GM12878 (cell line): ENCODE measurements around the gene ARHGAP19. TPM values are rescaled to one million over a fixed set of nuclear protein-coding genes. Genes with fewer than 3 reads are reported as not detected.

Experiments used
- ATAC-seq: fragments of 200-7000 bp; cut with Tn5 transposase; 3 replicates; pipeline ENCODE4 v1.9.1; 2020; ENCODE audit warnings: mild to moderate bottlenecking, moderate library complexity
- BruUV-seq: library from RNA; stranded (reverse); fragments of 400-500 nt; replicated peaks from 2 replicates; lab custom pipeline; 2021; lab: Mats Ljungman, UMichigan
- CTCF ChIA-PET: fragments of 300-600 bp; sonication (Branson Sonifier 250); formaldehyde crosslinking; extraction: SDS; loops from one replicate; lab custom pipeline; 2021; ENCODE audit warnings: inconsistent platforms; lab: Yijun Ruan, JAX
- POLR2A ChIA-PET: fragments of 350-600 bp; formaldehyde crosslinking; extraction: SDS; loops from one replicate; lab custom pipeline; 2021; ENCODE audit warnings: inconsistent platforms; lab: Charles Lee
- RAD21 ChIA-PET: fragments of 300-600 bp; sonication (Branson Sonifier 250); formaldehyde crosslinking; loops from one replicate; lab custom pipeline; 2023; ENCODE audit warnings: antibody characterized with exemption; ENCODE audit not compliant: unreplicated experiment; lab: Charles Lee
- SMC1A ChIA-PET: fragments of 300-600 bp; sonication (Branson Sonifier 250); formaldehyde crosslinking; loops from one replicate; lab custom pipeline; 2023; ENCODE audit not compliant: unreplicated experiment, uncharacterized antibody; lab: Charles Lee
- DNase-seq: peaks from one replicate; pipeline ENCODE4 v3.0.0-alpha.2; 2011; ENCODE audit warnings: low read depth, low spot score
- FAIRE-seq: peaks from 3 replicates; lab custom pipeline; 2011; peaks lifted over from hg19 to GRCh38; lab: Jason Lieb, UNC
- H2AFZ ChIP-seq: 2 replicates; pipeline ENCODE4 v1.6.0; 2011; ENCODE audit warnings: low read depth, low read length, control low read depth; ENCODE audit not compliant: control insufficient read depth
- H3K27ac ChIP-seq: 2 replicates; pipeline ENCODE4 v1.5.1; 2011; ENCODE audit warnings: control low read depth; ENCODE audit not compliant: control insufficient read depth, insufficient read depth
- H3K27me3 ChIP-seq, 2 experiments: replicated peaks in 1 of 2; 2 replicates each; pipeline versions ENCODE4 v1.6.0 to v1.6.1; 2011; ENCODE audit warnings: low read length in 1 of 2; ENCODE audit not compliant: control insufficient read depth in 2 of 2, insufficient read depth in 2 of 2
- H3K36me3 ChIP-seq, 2 experiments: 2 replicates each; pipeline ENCODE4 v1.5.1; 2011; ENCODE audit warnings: low read length in 1 of 2; ENCODE audit not compliant: control insufficient read depth in 2 of 2, insufficient read depth in 2 of 2
- H3K4me1 ChIP-seq: 2 replicates; pipeline ENCODE4 v1.6.1; 2011; ENCODE audit warnings: mild to moderate bottlenecking, low read length, moderate library complexity, mixed read lengths; ENCODE audit not compliant: control insufficient read depth, insufficient read depth
- H3K4me2 ChIP-seq: 2 replicates; pipeline ENCODE4 v1.6.0; 2011; ENCODE audit warnings: control low read depth; ENCODE audit not compliant: control insufficient read depth, insufficient read depth
- H3K4me3 ChIP-seq: fragments of 200-600 bp; sonication (generic); 2 replicates; pipeline ENCODE4 v1.5.1; 2016
- H3K79me2 ChIP-seq: 2 replicates; pipeline ENCODE4 v1.6.0; 2011; ENCODE audit warnings: low read length; ENCODE audit not compliant: control insufficient read depth, insufficient read depth
- H3K9ac ChIP-seq: 2 replicates; pipeline ENCODE4 v1.8.0; 2011; ENCODE audit warnings: low read length, control low read depth, mixed read lengths; ENCODE audit not compliant: control insufficient read depth, insufficient read depth
- H3K9me3 ChIP-seq: replicated peaks from 3 replicates; pipeline ENCODE4 v1.5.1; 2011; ENCODE audit warnings: mild to moderate bottlenecking, low read length; ENCODE audit not compliant: control insufficient read depth, insufficient read depth
- H4K20me1 ChIP-seq: 2 replicates; pipeline ENCODE4 v1.6.0; 2011; ENCODE audit not compliant: control insufficient read depth, insufficient read depth
- BRCA1 ChIP-seq: IDR thresholded peaks from 2 replicates; pipeline ENCODE4 v1.6.1; 2011; ENCODE audit warnings: low read depth, low read length, improper control_type of control experiment
- CBX3 ChIP-seq: fragments of 200-600 bp; sonication (generic); IDR thresholded peaks from 2 replicates; pipeline ENCODE4 v1.6.1; 2016; ENCODE audit warnings: low read depth, borderline replicate concordance
- ESRRA ChIP-seq: IDR thresholded peaks from 2 replicates; pipeline ENCODE4 v1.6.1; 2012; ENCODE audit warnings: mild to moderate bottlenecking, low read length, improper control_type of control experiment
- FOS ChIP-seq: IDR thresholded peaks from 3 replicates; pipeline ENCODE4 v1.6.1; 2011; ENCODE audit warnings: borderline replicate concordance; ENCODE audit not compliant: insufficient read length; ENCODE audit errors: extremely low read depth
- IKZF2 ChIP-seq, 2 experiments: fragments of 450-650 bp; IDR thresholded peaks; 2 replicates each; pipeline ENCODE4 v1.6.1; 2017; ENCODE audit warnings: mild to moderate bottlenecking in 2 of 2, moderate library complexity in 2 of 2
- SMARCA5 ChIP-seq: fragments of 450-650 bp; IDR thresholded peaks from 2 replicates; pipeline ENCODE4 v1.6.1; 2017; ENCODE audit warnings: mild to moderate bottlenecking
- ZBTB11 ChIP-seq: fragments of 450-650 bp; formaldehyde crosslinking; IDR thresholded peaks from 2 replicates; pipeline ENCODE4 v1.5.0; 2022; ENCODE audit warnings: mild to moderate bottlenecking, missing genetic modification characterization
- WGBS: methylation state at CpG from one replicate; pipeline ENCODE4 v1.1.6; 2016; ENCODE audit warnings: low lambda C conversion rate; ENCODE audit not compliant: insufficient replicate concordance, insufficient coverage; ENCODE audit errors: missing lambda C conversion rate; 5-methylcytosine and 5-hydroxymethylcytosine counted together
- in situ Hi-C: fragments of 300-500 bp; cut with MboI; formaldehyde crosslinking; loops from 9 replicates; pipeline ENCODE4 v1.14.3; 2018; ENCODE audit warnings: mixed read lengths
- intact Hi-C: fragments of 100-400 bp; cut with micrococcal nuclease; formaldehyde crosslinking; loops from one replicate; pipeline ENCODE4 v1.14.2; 2022; ENCODE audit not compliant: unreplicated experiment
- polyA plus RNA-seq, 11 experiments: library from polyadenylated mRNA; depleted of rRNA in 4 of 11; unstranded in 6 of 11; stranded (reverse) in 5 of 11; fragments of >200 nt; fragmentation: Nextera tagmentation in 4 of 11; fragmentation: Illumina TruSeq in 1 of 11; extraction: Ambion mirVana in 4 of 11; extraction: Trizol in 1 of 11; gene quantifications; 1 replicate in 1 of 11; 2 replicates in 10 of 11; pipeline versions ENCODE4 v1.2.1 to v1.2.3, GENCODE V29; 2011 to 2016; ENCODE audit warnings: inconsistent platforms in 2 of 11, missing spikeins in 2 of 11, low read depth in 1 of 11
- total RNA-seq, 4 experiments: library from RNA; depleted of rRNA in 3 of 4; stranded (reverse); fragments of >200 nt in 3 of 4; fragmentation: Illumina TruSeq in 1 of 4; extraction: Trizol in 1 of 4; gene quantifications; 2 replicates each; pipeline versions ENCODE4 v1.2.1 to v1.2.3, GENCODE V29; 2013 to 2021
- TF ChIP-seq, protein P1 (sequence below): fragments of 450-650 bp; IDR thresholded peaks from 2 replicates; pipeline ENCODE4 v1.6.1; 2017; ENCODE audit warnings: mild to moderate bottlenecking, moderate library complexity
- TF ChIP-seq, protein P2 (sequence below): IDR thresholded peaks from 2 replicates; pipeline ENCODE4 v1.6.1; 2011; ENCODE audit warnings: mild to moderate bottlenecking, low read depth, low read length, moderate library complexity; ENCODE audit not compliant: insufficient replicate concordance

ARHGAP19 gene
- total and polyA plus RNA-seq, 10 of the 15 experiments (the other 5 are each of a cell fraction or from before 2014, with no cell fraction given): 13.3 to 40.7 (median 22.6) TPM

GRCh38 chr10:97229322-97230015 is 63.0 kb downstream of the ARHGAP19 start (continued):
- no peak for TF ChIP-seq IKZF2 (IDR thresholded peaks at IDR 0.05)
- no peak for TF ChIP-seq CBX3

- DNase-seq: no peak
- no peak for FAIRE-seq
- Histone ChIP-seq H2AFZ (no peak overlapping the region), H3K9me3 (no peaks in the 10 kb centered on the region), H4K20me1 (no peaks in the 10 kb centered on the region), H3K9ac (no peak overlapping the region), H3K4me3 (no peak overlapping the region), H3K4me2 (no peak overlapping the region), H3K36me3 (peaks cover 3 to 7% of the 10 kb centered on the region in 2 experiments; a peak in 3 of 4 replicates), H3K4me1 (no peaks in the 10 kb centered on the region), H3K27me3 (no peaks in the 10 kb centered on the region), H3K27ac (no peak overlapping the region), H3K79me2 (no peaks in the 10 kb centered on the region)
- intact Hi-C loops (no loop called here), in situ Hi-C loops (no loop called here)
- ChIA-PET RAD21 (no interaction called here), CTCF (interaction anchor here (1.3 kb wide), 2 partner anchors 19 to 204 kb away, joined by 3 to 4 read pairs; no protein-coding TSS in a partner anchor), SMC1A (interaction anchor here (0.7 to 1.6 kb wide), 2 partner anchors 93 to 156 kb away, joined by 3 to 7 read pairs; no protein-coding TSS in a partner anchor), POLR2A (interaction anchor here (0.5 kb wide), 1 partner anchor 16 kb away, joined by 7 read pairs; no protein-coding TSS in a partner anchor)
- BruUV-seq: no TSS peak
- 93% methylated on average over 1 of the region's 1 CpG for WGBS
- ATAC-seq: no peak
- no peak for TF ChIP-seq BRCA1
- TF ChIP-seq, protein P1, sequence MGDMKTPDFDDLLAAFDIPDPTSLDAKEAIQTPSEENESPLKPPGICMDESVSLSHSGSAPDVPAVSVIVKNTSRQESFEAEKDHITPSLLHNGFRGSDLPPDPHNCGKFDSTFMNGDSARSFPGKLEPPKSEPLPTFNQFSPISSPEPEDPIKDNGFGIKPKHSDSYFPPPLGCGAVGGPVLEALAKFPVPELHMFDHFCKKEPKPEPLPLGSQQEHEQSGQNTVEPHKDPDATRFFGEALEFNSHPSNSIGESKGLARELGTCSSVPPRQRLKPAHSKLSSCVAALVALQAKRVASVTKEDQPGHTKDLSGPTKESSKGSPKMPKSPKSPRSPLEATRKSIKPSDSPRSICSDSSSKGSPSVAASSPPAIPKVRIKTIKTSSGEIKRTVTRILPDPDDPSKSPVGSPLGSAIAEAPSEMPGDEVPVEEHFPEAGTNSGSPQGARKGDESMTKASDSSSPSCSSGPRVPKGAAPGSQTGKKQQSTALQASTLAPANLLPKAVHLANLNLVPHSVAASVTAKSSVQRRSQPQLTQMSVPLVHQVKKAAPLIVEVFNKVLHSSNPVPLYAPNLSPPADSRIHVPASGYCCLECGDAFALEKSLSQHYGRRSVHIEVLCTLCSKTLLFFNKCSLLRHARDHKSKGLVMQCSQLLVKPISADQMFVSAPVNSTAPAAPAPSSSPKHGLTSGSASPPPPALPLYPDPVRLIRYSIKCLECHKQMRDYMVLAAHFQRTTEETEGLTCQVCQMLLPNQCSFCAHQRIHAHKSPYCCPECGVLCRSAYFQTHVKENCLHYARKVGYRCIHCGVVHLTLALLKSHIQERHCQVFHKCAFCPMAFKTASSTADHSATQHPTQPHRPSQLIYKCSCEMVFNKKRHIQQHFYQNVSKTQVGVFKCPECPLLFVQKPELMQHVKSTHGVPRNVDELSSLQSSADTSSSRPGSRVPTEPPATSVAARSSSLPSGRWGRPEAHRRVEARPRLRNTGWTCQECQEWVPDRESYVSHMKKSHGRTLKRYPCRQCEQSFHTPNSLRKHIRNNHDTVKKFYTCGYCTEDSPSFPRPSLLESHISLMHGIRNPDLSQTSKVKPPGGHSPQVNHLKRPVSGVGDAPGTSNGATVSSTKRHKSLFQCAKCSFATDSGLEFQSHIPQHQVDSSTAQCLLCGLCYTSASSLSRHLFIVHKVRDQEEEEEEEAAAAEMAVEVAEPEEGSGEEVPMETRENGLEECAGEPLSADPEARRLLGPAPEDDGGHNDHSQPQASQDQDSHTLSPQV: no peak
- TF ChIP-seq ESRRA: no peak
- no peak for TF ChIP-seq FOS
- TF ChIP-seq, protein P2, sequence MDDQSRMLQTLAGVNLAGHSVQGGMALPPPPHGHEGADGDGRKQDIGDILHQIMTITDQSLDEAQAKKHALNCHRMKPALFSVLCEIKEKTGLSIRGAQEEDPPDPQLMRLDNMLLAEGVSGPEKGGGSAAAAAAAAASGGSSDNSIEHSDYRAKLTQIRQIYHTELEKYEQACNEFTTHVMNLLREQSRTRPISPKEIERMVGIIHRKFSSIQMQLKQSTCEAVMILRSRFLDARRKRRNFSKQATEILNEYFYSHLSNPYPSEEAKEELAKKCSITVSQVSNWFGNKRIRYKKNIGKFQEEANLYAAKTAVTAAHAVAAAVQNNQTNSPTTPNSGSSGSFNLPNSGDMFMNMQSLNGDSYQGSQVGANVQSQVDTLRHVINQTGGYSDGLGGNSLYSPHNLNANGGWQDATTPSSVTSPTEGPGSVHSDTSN: no peak
- no peak for TF ChIP-seq SMARCA5
- no peak for TF ChIP-seq CBX3
- TF ChIP-seq ZBTB11: no peak
These were observed 63.7 kb downstream of the ARHGAP19 start for GRCh38 chr10:97228775-97229157.
